ENCODE measurements around the gene PPP2R5C.

Gene PPP2R5C

DNA sequence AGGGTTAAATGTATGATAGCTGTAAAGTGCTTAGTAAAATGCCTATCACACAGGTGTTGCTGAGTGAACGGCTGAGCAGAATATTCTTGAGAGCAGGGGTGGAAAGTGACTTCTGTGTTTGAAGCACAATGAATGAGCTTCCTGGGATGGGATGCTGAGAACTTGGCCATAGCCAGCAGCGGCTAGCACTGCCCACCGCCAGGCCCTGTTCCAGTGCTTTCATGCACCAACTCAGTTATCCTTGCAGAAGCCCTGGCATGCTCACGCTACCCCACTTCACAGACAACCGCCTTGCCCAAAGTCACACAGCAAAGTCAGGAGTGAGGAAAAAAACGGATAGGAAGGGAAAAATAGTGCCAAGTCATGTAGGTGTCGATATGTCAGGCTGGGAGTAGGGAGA is 213.7 kb downstream of the PPP2R5C start:
- H2AFZ ChIP-seq (ENCODE audit: low read depth, low read length) = no peak overlapping the region
- H3K4me1 ChIP-seq (ENCODE audit: insufficient read depth, low read length) = no peaks in the 10 kb centered on the region
- peaks cover 66% of the 10 kb centered on the region for H3K79me2 ChIP-seq (ENCODE audit: insufficient read depth, low read length)
- H3K27ac ChIP-seq (ENCODE audit: low read length) = no peak overlapping the region
- peaks cover 45% of the 10 kb centered on the region for H4K20me1 ChIP-seq (ENCODE audit: insufficient read depth, low read length)
- H3K9ac ChIP-seq (ENCODE audit: low read depth, low read length) = no peak overlapping the region
- DNase-seq = no peak
- H3K4me3 ChIP-seq (ENCODE audit: low read depth in 1 of 2, low read length in 2 of 2) = no peak overlapping the region
- H3K36me3 ChIP-seq (ENCODE audit: insufficient read depth, low read length) = peaks cover 64% of the 10 kb centered on the region
- no peak overlapping the region for H3K4me2 ChIP-seq (ENCODE audit: insufficient read depth, low read length)
- ATAC-seq (ENCODE audit: insufficient read depth, low read depth) = no peak
- TF ChIP-seq, protein P1, sequence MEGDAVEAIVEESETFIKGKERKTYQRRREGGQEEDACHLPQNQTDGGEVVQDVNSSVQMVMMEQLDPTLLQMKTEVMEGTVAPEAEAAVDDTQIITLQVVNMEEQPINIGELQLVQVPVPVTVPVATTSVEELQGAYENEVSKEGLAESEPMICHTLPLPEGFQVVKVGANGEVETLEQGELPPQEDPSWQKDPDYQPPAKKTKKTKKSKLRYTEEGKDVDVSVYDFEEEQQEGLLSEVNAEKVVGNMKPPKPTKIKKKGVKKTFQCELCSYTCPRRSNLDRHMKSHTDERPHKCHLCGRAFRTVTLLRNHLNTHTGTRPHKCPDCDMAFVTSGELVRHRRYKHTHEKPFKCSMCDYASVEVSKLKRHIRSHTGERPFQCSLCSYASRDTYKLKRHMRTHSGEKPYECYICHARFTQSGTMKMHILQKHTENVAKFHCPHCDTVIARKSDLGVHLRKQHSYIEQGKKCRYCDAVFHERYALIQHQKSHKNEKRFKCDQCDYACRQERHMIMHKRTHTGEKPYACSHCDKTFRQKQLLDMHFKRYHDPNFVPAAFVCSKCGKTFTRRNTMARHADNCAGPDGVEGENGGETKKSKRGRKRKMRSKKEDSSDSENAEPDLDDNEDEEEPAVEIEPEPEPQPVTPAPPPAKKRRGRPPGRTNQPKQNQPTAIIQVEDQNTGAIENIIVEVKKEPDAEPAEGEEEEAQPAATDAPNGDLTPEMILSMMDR (IDR thresholded peaks at IDR 0.05; ENCODE audit: borderline replicate concordance, extremely low read depth, low read length, poor library complexity, severe bottlenecking) = no peak
- no peak for TF ChIP-seq EZH2 (IDR thresholded peaks at IDR 0.05; ENCODE audit: borderline replicate concordance, low read depth, low read length, severe bottlenecking)
- no peaks in the 10 kb centered on the region for H3K27me3 ChIP-seq (ENCODE audit: insufficient read depth, low read length, poor library complexity)
- H3K9me3 ChIP-seq (ENCODE audit: insufficient read depth, low read length, severe bottlenecking) = no peaks in the 10 kb centered on the region

Data from DND-41 (cell line).